H1 (cell line): ENCODE measurements around the gene PTF1A. TPM values are rescaled to one million over a fixed set of nuclear protein-coding genes. Genes with fewer than 3 reads are reported as not detected.
A peak's percentile ranks its signal among the peaks of the same experiment; 100 is the strongest.

Experiments used
- CTCF ChIA-PET: fragments of 300-600 bp; sonication (Branson Sonifier 250); formaldehyde crosslinking; loops from one replicate; lab custom pipeline; 2021; ENCODE audit not compliant: partially characterized antibody; lab: Charles Lee
- POLR2A ChIA-PET: fragments of 300-600 bp; sonication (Branson Sonifier 250); formaldehyde crosslinking; loops from one replicate; lab custom pipeline; 2021; ENCODE audit warnings: inconsistent platforms; ENCODE audit not compliant: partially characterized antibody; lab: Charles Lee
- DNase-seq, 2 experiments: peaks; one replicate each; pipeline versions ENCODE4 v3.0.0 to v3.0.0-alpha.2; 2010 to 2022; ENCODE audit warnings: low spot score in 2 of 2, low read depth in 1 of 2, mixed read lengths in 1 of 2
- FAIRE-seq: peaks from 2 replicates; lab custom pipeline; 2011; peaks lifted over from hg19 to GRCh38; lab: Jason Lieb, UNC
- H2AFZ ChIP-seq: 2 replicates; pipeline ENCODE4 v1.8.1; 2012; ENCODE audit warnings: low read length, inconsistent platforms
- H2AK5ac ChIP-seq: 2 replicates; pipeline ENCODE4 v1.6.1; 2013; ENCODE audit warnings: low read depth, low read length
- H2BK120ac ChIP-seq: replicated peaks from 2 replicates; pipeline ENCODE3; 2013; ENCODE audit warnings: low read depth, low read length, inconsistent platforms
- H2BK12ac ChIP-seq: 2 replicates; pipeline ENCODE4 v1.6.1; 2013; ENCODE audit warnings: low read depth, low read length
- H2BK15ac ChIP-seq: 2 replicates; pipeline ENCODE4 v1.6.1; 2013; ENCODE audit warnings: low read length
- H2BK20ac ChIP-seq: 2 replicates; pipeline ENCODE4 v1.6.1; 2013; ENCODE audit warnings: low read length
- H2BK5ac ChIP-seq: 2 replicates; pipeline ENCODE4 v1.6.1; 2013; ENCODE audit warnings: low read depth, low read length
- H3K14ac ChIP-seq: 2 replicates; pipeline ENCODE4 v1.6.1; 2013; ENCODE audit warnings: inconsistent platforms; ENCODE audit not compliant: insufficient read length
- H3K18ac ChIP-seq: 2 replicates; pipeline ENCODE4 v1.6.1; 2013; ENCODE audit warnings: low read length; ENCODE audit errors: extremely low read depth
- H3K23ac ChIP-seq: 2 replicates; pipeline ENCODE4 v1.6.1; 2013; ENCODE audit warnings: inconsistent platforms; ENCODE audit not compliant: insufficient read length
- H3K23me2 ChIP-seq: 2 replicates; pipeline ENCODE4 v1.6.1; 2013; ENCODE audit warnings: low read depth, low read length
- H3K27ac ChIP-seq: 2 replicates; pipeline ENCODE4 v1.6.1; 2011; ENCODE audit warnings: low read depth, low read length, inconsistent platforms
- H3K27me3 ChIP-seq, 4 experiments: replicated peaks in 1 of 4; 1 replicate in 1 of 4; 2 replicates in 3 of 4; pipeline versions ENCODE4 v1.6.1 to v1.8.1; 2011 to 2013; ENCODE audit warnings: low read length in 3 of 4, mild to moderate bottlenecking in 3 of 4, inconsistent platforms in 2 of 4, mixed read lengths in 2 of 4, moderate library complexity in 1 of 4; ENCODE audit not compliant: control insufficient read depth in 3 of 4, insufficient read depth in 3 of 4; ENCODE audit errors: extremely low read depth in 1 of 4
- H3K36me3 ChIP-seq, 4 experiments: 2 replicates each; pipeline versions ENCODE4 v1.6.1 to v1.8.1; 2011 to 2013; ENCODE audit warnings: mild to moderate bottlenecking in 4 of 4, low read length in 3 of 4, moderate library complexity in 2 of 4, control low read depth in 1 of 4, inconsistent platforms in 1 of 4; ENCODE audit not compliant: insufficient read depth in 4 of 4, control insufficient read depth in 2 of 4
- H3K4ac ChIP-seq: replicated peaks from 2 replicates; pipeline ENCODE3; 2013; ENCODE audit warnings: low read length, low read depth, mixed read lengths, inconsistent platforms; ENCODE audit not compliant: insufficient read length
- H3K4me1 ChIP-seq, 4 experiments: replicated peaks in 1 of 4; 1 replicate in 1 of 4; 2 replicates in 3 of 4; pipeline versions ENCODE4 v1.6.1 to v1.8.1; 2011 to 2013; ENCODE audit warnings: low read length in 3 of 4, inconsistent platforms in 2 of 4, mixed read lengths in 1 of 4; ENCODE audit not compliant: insufficient read depth in 4 of 4, control insufficient read depth in 3 of 4
- H3K4me2 ChIP-seq, 2 experiments: 2 replicates each; pipeline versions ENCODE4 v1.6.1 to v1.8.1; 2011 to 2013; ENCODE audit warnings: low read depth in 2 of 2, low read length in 2 of 2, control low read depth in 1 of 2, inconsistent platforms in 1 of 2, mild to moderate bottlenecking in 1 of 2; ENCODE audit not compliant: insufficient read depth in 1 of 2
- H3K4me3 ChIP-seq, 4 experiments: fragments of 200-600, 300-600 bp in 1 of 4; sonication (generic), shearing (Covaris generic), sonication (Bioruptor Twin) in 1 of 4; 2 replicates each; pipeline versions ENCODE4 v1.5.1 to v1.8.1; 2011 to 2016; ENCODE audit warnings: low read length in 4 of 4, low read depth in 3 of 4, control low read depth in 2 of 4, inconsistent platforms in 2 of 4, mild to moderate bottlenecking in 2 of 4, mixed read lengths in 1 of 4, moderate library complexity in 1 of 4; ENCODE audit not compliant: insufficient read depth in 2 of 4; ENCODE audit errors: extremely low read depth in 1 of 4
- H3K56ac ChIP-seq: replicated peaks from 2 replicates; pipeline ENCODE3; 2013; ENCODE audit warnings: low read depth, mild to moderate bottlenecking, mixed read lengths, low read length, inconsistent platforms; ENCODE audit not compliant: insufficient read length
- H3K79me1 ChIP-seq: 2 replicates; pipeline ENCODE4 v1.6.1; 2013; ENCODE audit warnings: low read depth, low read length, control low read depth
- H3K79me2 ChIP-seq, 2 experiments: 2 replicates each; pipeline versions ENCODE4 v1.6.1 to v1.8.1; 2012 to 2013; ENCODE audit warnings: low read length in 2 of 2, mild to moderate bottlenecking in 2 of 2, inconsistent platforms in 1 of 2; ENCODE audit not compliant: insufficient read depth in 2 of 2, control insufficient read depth in 1 of 2
- H3K9ac ChIP-seq, 4 experiments: replicated peaks in 1 of 4; 1 replicate in 1 of 4; 2 replicates in 3 of 4; pipeline versions ENCODE4 v1.6.1 to v1.8.1; 2011 to 2013; ENCODE audit warnings: low read depth in 3 of 4, low read length in 3 of 4, control low read depth in 2 of 4, mild to moderate bottlenecking in 2 of 4, moderate library complexity in 2 of 4, inconsistent platforms in 1 of 4; ENCODE audit errors: extremely low read depth in 1 of 4
- H3K9me3 ChIP-seq, 2 experiments: 2 replicates each; pipeline versions ENCODE4 v1.6.1 to v1.8.1; 2012 to 2013; ENCODE audit warnings: mild to moderate bottlenecking in 2 of 2, moderate library complexity in 2 of 2, control low read depth in 1 of 2, inconsistent platforms in 1 of 2, low read depth in 1 of 2, low read length in 1 of 2, mixed read lengths in 1 of 2; ENCODE audit not compliant: insufficient read depth in 2 of 2
- H4K20me1 ChIP-seq, 2 experiments: replicated peaks in 1 of 2; 2 replicates each; pipeline versions ENCODE3 to v1.8.1; 2011 to 2013; ENCODE audit warnings: inconsistent platforms in 2 of 2, low read length in 2 of 2, mild to moderate bottlenecking in 1 of 2; ENCODE audit not compliant: insufficient read depth in 2 of 2, control insufficient read depth in 1 of 2
- H4K5ac ChIP-seq: 2 replicates; pipeline ENCODE4 v1.6.1; 2013; ENCODE audit warnings: low read length, low read depth, mixed read lengths, inconsistent platforms; ENCODE audit not compliant: insufficient read length
- H4K8ac ChIP-seq: 2 replicates; pipeline ENCODE4 v1.8.0; 2013; ENCODE audit warnings: mild to moderate bottlenecking, moderate library complexity, low read length, inconsistent platforms; ENCODE audit not compliant: insufficient read depth; ENCODE audit errors: extremely low read depth
- H4K91ac ChIP-seq: replicated peaks from 2 replicates; pipeline ENCODE3; 2013; ENCODE audit warnings: low read length, mixed read lengths, inconsistent platforms; ENCODE audit not compliant: insufficient read length
- ASH2L ChIP-seq: fragments of 200-600, 300-600 bp; sonication (generic); IDR thresholded peaks from one replicate; pipeline ENCODE4 v1.7.1; 2017; ENCODE audit warnings: low read length
- BACH1 ChIP-seq: IDR thresholded peaks from 2 replicates; pipeline ENCODE4 v1.6.1; 2012; ENCODE audit warnings: low read length, improper control_type of control experiment
- BRCA1 ChIP-seq: IDR thresholded peaks from 2 replicates; pipeline ENCODE4 v1.6.1; 2012; ENCODE audit warnings: low read depth, low read length, improper control_type of control experiment
- HDAC6 ChIP-seq: IDR thresholded peaks from one replicate; pipeline ENCODE4 v1.7.1; 2012; ENCODE audit warnings: low read depth, mild to moderate bottlenecking, inconsistent platforms, low read length, moderate library complexity
- RBBP5 ChIP-seq: IDR thresholded peaks from 2 replicates; pipeline ENCODE4 v1.7.1; 2012; ENCODE audit warnings: low read depth, mild to moderate bottlenecking, inconsistent platforms, low read length, moderate library complexity, borderline replicate concordance
- SIRT6 ChIP-seq: IDR thresholded peaks from one replicate; pipeline ENCODE4 v1.7.1; 2012; ENCODE audit warnings: low read length, inconsistent platforms
- SP2 ChIP-seq: IDR thresholded peaks from 2 replicates; pipeline ENCODE4 v1.6.1; 2012; ENCODE audit warnings: mild to moderate bottlenecking, low read length, inconsistent platforms
- SUZ12 ChIP-seq: fragments of 200-600 bp; sonication (generic); IDR thresholded peaks from 2 replicates; pipeline ENCODE4 v1.6.1; 2012; ENCODE audit warnings: mild to moderate bottlenecking, inconsistent platforms, low read length, moderate library complexity, mixed read lengths
- TBP ChIP-seq: IDR thresholded peaks from 2 replicates; pipeline ENCODE4 v1.6.1; 2011; ENCODE audit warnings: low read depth, low read length, improper control_type of control experiment
- TEAD4 ChIP-seq: IDR thresholded peaks from 2 replicates; pipeline ENCODE4 v1.6.1; 2012; ENCODE audit warnings: low read depth, low read length, inconsistent platforms, mixed read lengths
- WGBS, 2 experiments: shearing (Covaris generic) in 1 of 2; methylation state at CpG; one replicate each; pipeline versions ENCODE4 v1.1.6 to v1.1.7; 2013 to 2015; ENCODE audit warnings: low lambda C conversion rate in 2 of 2, mixed read lengths in 2 of 2, inconsistent platforms in 1 of 2, low coverage in 1 of 2, missing lambda C conversion rate in 1 of 2; ENCODE audit not compliant: insufficient replicate concordance in 2 of 2, insufficient coverage in 1 of 2, insufficient read length in 1 of 2; ENCODE audit errors: extremely low coverage in 1 of 2, missing lambda C conversion rate in 1 of 2; 5-methylcytosine and 5-hydroxymethylcytosine counted together
- polyA plus RNA-seq, 7 experiments: library from polyadenylated mRNA; depleted of rRNA in 3 of 7; stranded (reverse) in 5 of 7; unstranded in 2 of 7; fragments of >200 nt in 5 of 7; fragments of 200-250 nt in 2 of 7; gene quantifications; 1 replicate in 5 of 7; 2 replicates in 1 of 7; 4 replicates in 1 of 7; pipeline versions ENCODE4 v1.2.1 to v1.2.3, GENCODE V29; 2011 to 2013; ENCODE audit warnings: missing spikeins in 2 of 7, mixed read lengths in 2 of 7
- total RNA-seq: library from RNA; stranded (reverse); fragmentation: NEBNext Ultra II Directional; extraction: Animal tissue kit (Norgen Biotek cat#: 25700); gene quantifications from 2 replicates; pipeline ENCODE4 v1.2.1, GENCODE V29; 2021
- TF ChIP-seq, protein P1 (sequence below): IDR thresholded peaks from 2 replicates; pipeline ENCODE4 v1.6.1; 2012; ENCODE audit warnings: inconsistent platforms
- TF ChIP-seq, protein P2 (sequence below): IDR thresholded peaks from 2 replicates; pipeline ENCODE4 v1.6.1; 2012; ENCODE audit warnings: inconsistent platforms

The PTF1A gene
- total and polyA plus RNA-seq, 2 of the 8 experiments (the other 6 are each of a cell fraction or from before 2014, with no cell fraction given) = not detected

DNA sequence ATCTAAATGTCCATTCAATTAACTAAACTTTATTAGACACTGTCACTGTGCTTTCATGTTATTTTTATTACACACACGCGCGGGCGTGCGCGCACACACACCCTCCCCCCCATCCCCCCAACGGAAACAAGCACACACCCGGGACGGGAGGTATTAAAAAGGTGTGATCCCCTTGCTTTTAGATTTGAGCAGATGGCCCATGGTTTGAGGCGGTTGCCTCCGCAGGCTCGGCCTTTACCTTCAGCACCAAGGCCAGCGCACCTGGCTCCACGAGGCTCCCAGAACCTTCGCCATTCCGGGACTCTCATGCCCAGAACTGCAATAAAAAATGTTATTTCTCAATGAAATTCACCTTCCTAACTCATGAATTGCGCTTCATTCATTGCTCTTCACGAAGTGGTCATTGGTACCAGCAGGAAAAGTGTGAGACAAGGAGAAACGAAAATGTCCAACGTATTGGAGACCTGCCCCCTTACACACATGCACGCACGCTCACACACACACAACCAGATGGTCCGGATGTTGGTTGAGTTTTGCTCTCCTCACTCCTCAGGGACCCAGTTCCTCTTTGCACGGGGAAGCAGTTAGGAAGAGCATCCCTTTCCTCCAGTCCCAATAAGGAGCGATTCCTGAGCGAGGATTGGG, 20.8 kb upstream of the PTF1A start:
- CTCF ChIA-PET = interaction anchor here (2.3 kb wide), 2 partner anchors 13 to 14 kb away, joined by 5 to 9 read pairs; no protein-coding TSS in a partner anchor
- Histone ChIP-seq H3K23me2 (peaks cover 2% of the 10 kb centered on the region; the same call in 1 of the 2 replicates), H3K18ac (no peak overlapping the region), H3K56ac (no peak overlapping the region), H2BK15ac (no peak overlapping the region), H2AK5ac (no peak overlapping the region), H3K14ac (no peak overlapping the region), H3K27me3 (peaks cover 63 to 83% (median 80%) of the 10 kb centered on the region in 4 experiments), H2AFZ (no peak overlapping the region), H2BK12ac (no peak overlapping the region), H3K4me1 (peaks cover 2 to 10% (median 5%) of the 10 kb centered on the region in 4 experiments; a peak in 6 of 7 replicates), H3K36me3 (peaks cover 0 to 4% (median 0%) of the 10 kb centered on the region in 4 experiments; a peak in 1 of 8 replicates), H2BK120ac (no peak overlapping the region), H2BK20ac (no peak overlapping the region), H3K4ac (no peak overlapping the region), H4K20me1 (peaks cover 10 to 11% of the 10 kb centered on the region in 2 experiments), H3K4me2 (peak overlapping the region in 1 of 2 experiments; percentile 57; a peak in 1 of 4 replicates), H3K4me3 (no peak overlapping the region), H3K9ac (no peak overlapping the region), H2BK5ac (no peak overlapping the region), H3K79me1 (no peaks in the 10 kb centered on the region), H3K9me3 (no peaks in the 10 kb centered on the region), H4K5ac (no peak overlapping the region), H3K23ac (no peak overlapping the region), H3K27ac (no peak overlapping the region), H4K8ac (no peak overlapping the region), H3K79me2 (no peaks in the 10 kb centered on the region), H4K91ac (no peak overlapping the region)
- POLR2A ChIA-PET = no interaction called here
- WGBS, 2 experiments = 24% methylated on average over 26 of the region's 26 CpGs; no CpG with 5 or more reads in 1 of the 2 experiments
- FAIRE-seq = no peak
- DNase-seq = peak in 1 of 2 experiments; percentile 81
- TF ChIP-seq SIRT6 (no peak), ASH2L (no peak), TEAD4 (no peak), HDAC6 (no peak), SP2 (no peak), RBBP5 (no peak), TBP (no peak), BACH1 (no peak), BRCA1 (no peak), SUZ12 (no peak; the same call in 1 of the 2 replicates)
- TF ChIP-seq, protein P1, sequence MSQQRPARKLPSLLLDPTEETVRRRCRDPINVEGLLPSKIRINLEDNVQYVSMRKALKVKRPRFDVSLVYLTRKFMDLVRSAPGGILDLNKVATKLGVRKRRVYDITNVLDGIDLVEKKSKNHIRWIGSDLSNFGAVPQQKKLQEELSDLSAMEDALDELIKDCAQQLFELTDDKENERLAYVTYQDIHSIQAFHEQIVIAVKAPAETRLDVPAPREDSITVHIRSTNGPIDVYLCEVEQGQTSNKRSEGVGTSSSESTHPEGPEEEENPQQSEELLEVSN = peak; percentile 79
- TF ChIP-seq, protein P2, sequence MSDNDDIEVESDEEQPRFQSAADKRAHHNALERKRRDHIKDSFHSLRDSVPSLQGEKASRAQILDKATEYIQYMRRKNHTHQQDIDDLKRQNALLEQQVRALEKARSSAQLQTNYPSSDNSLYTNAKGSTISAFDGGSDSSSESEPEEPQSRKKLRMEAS = peak; percentile 97
